OCI-LY3 (cell line): ENCODE data around the gene CFAP157.

Experiments used
- EZH2phosphoT487 ChIP-seq: fragments of 200-600 bp; shearing (Covaris generic); IDR thresholded peaks from 2 replicates; pipeline ENCODE4 v1.6.1; 2018; ENCODE audit warnings: antibody characterized with exemption, mixed run types, low read depth
- TF ChIP-seq, protein P1 (sequence below): fragments of 200-600, 300-600 bp; sonication (generic); IDR thresholded peaks from 2 replicates; pipeline ENCODE4 v1.5.1; 2014; ENCODE audit warnings: antibody characterized with exemption, low read length, low read depth

DNA sequence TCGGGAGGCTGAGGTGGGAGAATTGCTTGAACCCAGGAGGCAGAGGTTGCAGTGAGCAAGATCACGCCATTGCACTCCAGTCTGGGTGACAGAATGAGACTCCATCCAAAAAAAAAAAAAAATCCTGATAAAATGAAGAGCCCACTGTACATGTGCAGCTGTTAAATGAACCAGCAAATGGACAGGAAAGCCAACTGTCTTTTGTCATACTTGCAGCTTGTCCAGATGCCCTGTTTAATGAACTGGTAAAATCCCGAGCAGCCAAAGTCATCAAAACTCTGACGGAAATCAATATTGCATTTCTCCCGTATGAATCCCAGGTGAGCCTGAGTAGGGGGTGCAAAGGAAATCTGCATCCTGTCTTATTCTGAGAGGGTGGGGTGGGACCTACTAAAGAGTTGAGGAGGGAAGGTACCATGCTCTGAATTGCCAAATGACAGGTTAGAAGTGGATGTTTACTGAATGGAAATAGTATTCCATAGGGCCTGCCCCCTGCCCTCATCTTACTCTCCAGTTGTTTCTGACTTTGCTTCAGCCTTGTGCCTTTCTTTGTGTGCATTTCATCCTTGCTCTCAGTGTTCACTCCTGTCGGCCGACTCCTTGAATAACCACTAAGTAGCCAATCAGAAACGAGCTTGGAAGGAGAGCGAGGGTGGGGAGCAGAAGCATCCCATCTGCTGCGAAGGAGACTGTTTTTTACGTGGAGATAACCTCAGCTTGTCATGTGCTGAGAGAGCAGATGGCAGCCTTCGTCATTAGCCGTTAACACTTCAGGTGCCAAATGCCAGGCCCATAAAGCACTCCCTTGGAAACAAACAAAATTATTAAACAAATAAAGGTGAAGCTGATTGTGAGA, 45.7 kb upstream of the CFAP157 start:
- TF ChIP-seq, protein P1, sequence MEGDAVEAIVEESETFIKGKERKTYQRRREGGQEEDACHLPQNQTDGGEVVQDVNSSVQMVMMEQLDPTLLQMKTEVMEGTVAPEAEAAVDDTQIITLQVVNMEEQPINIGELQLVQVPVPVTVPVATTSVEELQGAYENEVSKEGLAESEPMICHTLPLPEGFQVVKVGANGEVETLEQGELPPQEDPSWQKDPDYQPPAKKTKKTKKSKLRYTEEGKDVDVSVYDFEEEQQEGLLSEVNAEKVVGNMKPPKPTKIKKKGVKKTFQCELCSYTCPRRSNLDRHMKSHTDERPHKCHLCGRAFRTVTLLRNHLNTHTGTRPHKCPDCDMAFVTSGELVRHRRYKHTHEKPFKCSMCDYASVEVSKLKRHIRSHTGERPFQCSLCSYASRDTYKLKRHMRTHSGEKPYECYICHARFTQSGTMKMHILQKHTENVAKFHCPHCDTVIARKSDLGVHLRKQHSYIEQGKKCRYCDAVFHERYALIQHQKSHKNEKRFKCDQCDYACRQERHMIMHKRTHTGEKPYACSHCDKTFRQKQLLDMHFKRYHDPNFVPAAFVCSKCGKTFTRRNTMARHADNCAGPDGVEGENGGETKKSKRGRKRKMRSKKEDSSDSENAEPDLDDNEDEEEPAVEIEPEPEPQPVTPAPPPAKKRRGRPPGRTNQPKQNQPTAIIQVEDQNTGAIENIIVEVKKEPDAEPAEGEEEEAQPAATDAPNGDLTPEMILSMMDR: no peak
- TF ChIP-seq EZH2phosphoT487: no peak
